K562 (cell line): ENCODE measurements around the gene POGLUT2. TPM values are rescaled to one million over a fixed set of nuclear protein-coding genes. Genes with fewer than 3 reads are reported as not detected.

Experiments
- SRSF7 ChIP-seq: fragments of 200-400 bp; formaldehyde crosslinking; optimal IDR thresholded peaks from 2 replicates; pipeline ENCODE3; 2017; ENCODE audit warnings: mild to moderate bottlenecking, low read depth, low read length
- ZBTB8A ChIP-seq: fragments of 450-650 bp; IDR thresholded peaks from 2 replicates; pipeline ENCODE4 v1.6.1; 2018; ENCODE audit warnings: mild to moderate bottlenecking, moderate library complexity; ENCODE audit not compliant: partially characterized antibody
- ZKSCAN3 ChIP-seq: fragments of 250-450 bp; sonication (Bioruptor Pico); IDR thresholded peaks from 2 replicates; pipeline ENCODE4 v1.4.0; 2020
- polyA plus RNA-seq, 8 experiments: library from polyadenylated mRNA; depleted of rRNA in 4 of 8; stranded (reverse) in 5 of 8; unstranded in 3 of 8; fragments of >200 nt; fragmentation: Nextera tagmentation in 2 of 8; fragmentation: Illumina TruSeq in 1 of 8; extraction: Ambion mirVana in 2 of 8; extraction: Trizol in 1 of 8; gene quantifications; 2 replicates each; pipeline versions ENCODE4 v1.2.1 to v1.2.3, GENCODE V29; 2011 to 2014; ENCODE audit warnings: inconsistent platforms in 1 of 8, missing spikeins in 1 of 8
- total RNA-seq, 7 experiments: library from RNA; depleted of rRNA in 6 of 7; stranded (reverse); fragments of >200 nt in 6 of 7; fragmentation: Illumina TruSeq in 2 of 7; extraction: Trizol in 2 of 7; gene quantifications; 2 replicates each; pipeline versions ENCODE4 v1.2.1 to v1.2.3, GENCODE V29; 2011 to 2021; ENCODE audit warnings: low replicate concordance in 1 of 7
- TF ChIP-seq, protein P1 (sequence below), 2 experiments: fragments of 450-650 bp in 1 of 2; sonication (generic) in 1 of 2; formaldehyde crosslinking in 1 of 2; IDR thresholded peaks; 2 replicates each; pipeline versions ENCODE4 v1.7.1 to v1.9.0; 2016 to 2022; ENCODE audit warnings: inconsistent platforms in 1 of 2, mild to moderate bottlenecking in 1 of 2, missing genetic modification reagents in 1 of 2

Gene POGLUT2
- total and polyA plus RNA-seq, 9 of the 15 experiments (the other 6 are each of a cell fraction or from before 2014, with no cell fraction given) = 3.8 to 11.8 (median 10.8) TPM

GRCh38 chr13:102770435-102770834 lies 28.3 kb downstream of the POGLUT2 start (continued):
- TF ChIP-seq, protein P1, sequence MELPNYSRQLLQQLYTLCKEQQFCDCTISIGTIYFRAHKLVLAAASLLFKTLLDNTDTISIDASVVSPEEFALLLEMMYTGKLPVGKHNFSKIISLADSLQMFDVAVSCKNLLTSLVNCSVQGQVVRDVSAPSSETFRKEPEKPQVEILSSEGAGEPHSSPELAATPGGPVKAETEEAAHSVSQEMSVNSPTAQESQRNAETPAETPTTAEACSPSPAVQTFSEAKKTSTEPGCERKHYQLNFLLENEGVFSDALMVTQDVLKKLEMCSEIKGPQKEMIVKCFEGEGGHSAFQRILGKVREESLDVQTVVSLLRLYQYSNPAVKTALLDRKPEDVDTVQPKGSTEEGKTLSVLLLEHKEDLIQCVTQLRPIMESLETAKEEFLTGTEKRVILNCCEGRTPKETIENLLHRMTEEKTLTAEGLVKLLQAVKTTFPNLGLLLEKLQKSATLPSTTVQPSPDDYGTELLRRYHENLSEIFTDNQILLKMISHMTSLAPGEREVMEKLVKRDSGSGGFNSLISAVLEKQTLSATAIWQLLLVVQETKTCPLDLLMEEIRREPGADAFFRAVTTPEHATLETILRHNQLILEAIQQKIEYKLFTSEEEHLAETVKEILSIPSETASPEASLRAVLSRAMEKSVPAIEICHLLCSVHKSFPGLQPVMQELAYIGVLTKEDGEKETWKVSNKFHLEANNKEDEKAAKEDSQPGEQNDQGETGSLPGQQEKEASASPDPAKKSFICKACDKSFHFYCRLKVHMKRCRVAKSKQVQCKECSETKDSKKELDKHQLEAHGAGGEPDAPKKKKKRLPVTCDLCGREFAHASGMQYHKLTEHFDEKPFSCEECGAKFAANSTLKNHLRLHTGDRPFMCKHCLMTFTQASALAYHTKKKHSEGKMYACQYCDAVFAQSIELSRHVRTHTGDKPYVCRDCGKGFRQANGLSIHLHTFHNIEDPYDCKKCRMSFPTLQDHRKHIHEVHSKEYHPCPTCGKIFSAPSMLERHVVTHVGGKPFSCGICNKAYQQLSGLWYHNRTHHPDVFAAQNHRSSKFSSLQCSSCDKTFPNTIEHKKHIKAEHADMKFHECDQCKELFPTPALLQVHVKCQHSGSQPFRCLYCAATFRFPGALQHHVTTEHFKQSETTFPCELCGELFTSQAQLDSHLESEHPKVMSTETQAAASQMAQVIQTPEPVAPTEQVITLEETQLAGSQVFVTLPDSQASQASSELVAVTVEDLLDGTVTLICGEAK (IDR thresholded peaks at IDR 0.05) = no peak
- TF ChIP-seq, protein P1 (CRISPR knock-in tag; IDR thresholded peaks at IDR 0.05) = no peak
- TF ChIP-seq SRSF7 = no peak
- TF ChIP-seq ZKSCAN3 = no peak
- no peak for TF ChIP-seq ZBTB8A
